ENCODE data around the gene ZNF689. TPM values are rescaled to one million over a fixed set of nuclear protein-coding genes. Genes with fewer than 3 reads are reported as not detected.

Gene ZNF689
- total RNA-seq, 3 donors from 2014 or later (not counting 1 experiment from before 2014, with no cell fraction given) = 8.8 to 9.3 (median 9.1) TPM

GRCh38 chr16:30628628-30629540 lies 18.7 kb upstream of the ZNF689 start:
- intact Hi-C loops (cut with micrococcal nuclease) = loop anchor here (1.0 kb wide), 2 partner anchors 199 to 538 kb away; partner anchors contain the start of genes DCTPP1 and TBX6
- peak; percentile 84 to 89 for DNase-seq
- no peaks in the 10 kb centered on the region for H3K9me3 Mint-ChIP-seq

DNA sequence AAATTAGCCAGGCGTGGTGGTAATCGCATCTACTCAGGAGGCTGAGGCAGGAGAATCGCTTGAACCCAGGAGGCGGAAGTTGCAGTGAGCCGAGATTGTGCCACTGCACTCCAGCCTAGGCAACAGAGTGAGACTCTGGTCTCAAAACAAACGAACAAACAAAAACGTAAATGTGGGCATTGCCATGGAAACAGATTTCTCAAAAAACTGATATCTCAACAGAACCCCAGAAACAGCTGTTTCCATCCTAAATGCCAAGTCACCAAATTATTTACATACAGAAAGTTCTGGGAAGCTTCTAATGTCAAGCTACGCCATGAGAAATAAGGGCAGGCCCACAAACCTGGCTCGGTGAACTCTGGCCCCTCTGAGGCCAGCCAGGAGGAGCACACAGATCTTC lies 16.0 kb upstream of the ZNF689 start:
- Histone ChIP-seq H3K4me1 (ENCODE audit: control insufficient read depth, insufficient read depth, low read length) (peaks cover 3% of the 10 kb centered on the region), H3K27me3 (ENCODE audit: control insufficient read depth, insufficient read depth, low read length) (no peaks in the 10 kb centered on the region), H3K36me3 (ENCODE audit: control insufficient read depth, insufficient read depth, low read length) (no peaks in the 10 kb centered on the region), H3K9me3 (ENCODE audit: control insufficient read depth, insufficient read depth, low read length) (no peaks in the 10 kb centered on the region), H3K27ac (ENCODE audit: low read length) (no peak overlapping the region), H3K4me3 (ENCODE audit: low read length) (no peak overlapping the region)
- no peaks in the 10 kb centered on the region for H3K9me3 Mint-ChIP-seq
- H3K27ac Mint-ChIP-seq = no peak overlapping the region
- peaks cover 5 to 7% of the 10 kb centered on the region in 2 donors for H3K4me1 Mint-ChIP-seq
- 88% methylated on average over 9 of the region's 9 CpGs for WGBS (ENCODE audit: insufficient coverage)
- DNase-seq (no peak), ATAC-seq (no peak)
- no peaks in the 10 kb centered on the region for H3K36me3 Mint-ChIP-seq
- intact Hi-C loops (cut with micrococcal nuclease) = no loop called here
- TF ChIP-seq CTCF (IDR thresholded peaks at IDR 0.05) = no peak
- H3K27me3 Mint-ChIP-seq (ENCODE audit: low read depth in 2 of 2) = peaks cover 0 to 16% of the 10 kb centered on the region in 2 donors
- no peak overlapping the region for H3K4me3 Mint-ChIP-seq

More at GRCh38 chr16:30628628-30629540, 18.7 kb upstream of the ZNF689 start:
- H3K27ac ChIP-seq (ENCODE audit: low read length) = no peak overlapping the region
- peak overlapping the region; percentile 74 for H3K4me3 Mint-ChIP-seq
- peaks cover 9% of the 10 kb centered on the region for H3K4me1 ChIP-seq (ENCODE audit: control insufficient read depth, insufficient read depth, low read length)
- TF ChIP-seq CTCF (IDR thresholded peaks at IDR 0.05) = peak; percentile 95
- H3K4me3 ChIP-seq (ENCODE audit: low read length) = no peak overlapping the region
- no peaks in the 10 kb centered on the region for H3K36me3 Mint-ChIP-seq
- H3K4me1 Mint-ChIP-seq = peaks cover 7% of the 10 kb centered on the region in 2 donors
- 42% methylated on average over 17 of the region's 18 CpGs for WGBS (ENCODE audit: insufficient coverage)
- peak overlapping the region in 1 of 2 donors; percentile 76 for H3K27ac Mint-ChIP-seq
- no peaks in the 10 kb centered on the region for H3K27me3 ChIP-seq (ENCODE audit: control insufficient read depth, insufficient read depth, low read length)
- no peaks in the 10 kb centered on the region for H3K9me3 ChIP-seq (ENCODE audit: control insufficient read depth, insufficient read depth, low read length)
- ATAC-seq = peak; percentile 91 to 98 (median 92)
- peaks cover 0 to 1% of the 10 kb centered on the region in 2 donors for H3K27me3 Mint-ChIP-seq (ENCODE audit: low read depth in 2 of 2)
- H3K36me3 ChIP-seq (ENCODE audit: control insufficient read depth, insufficient read depth, low read length) = no peaks in the 10 kb centered on the region

DNA sequence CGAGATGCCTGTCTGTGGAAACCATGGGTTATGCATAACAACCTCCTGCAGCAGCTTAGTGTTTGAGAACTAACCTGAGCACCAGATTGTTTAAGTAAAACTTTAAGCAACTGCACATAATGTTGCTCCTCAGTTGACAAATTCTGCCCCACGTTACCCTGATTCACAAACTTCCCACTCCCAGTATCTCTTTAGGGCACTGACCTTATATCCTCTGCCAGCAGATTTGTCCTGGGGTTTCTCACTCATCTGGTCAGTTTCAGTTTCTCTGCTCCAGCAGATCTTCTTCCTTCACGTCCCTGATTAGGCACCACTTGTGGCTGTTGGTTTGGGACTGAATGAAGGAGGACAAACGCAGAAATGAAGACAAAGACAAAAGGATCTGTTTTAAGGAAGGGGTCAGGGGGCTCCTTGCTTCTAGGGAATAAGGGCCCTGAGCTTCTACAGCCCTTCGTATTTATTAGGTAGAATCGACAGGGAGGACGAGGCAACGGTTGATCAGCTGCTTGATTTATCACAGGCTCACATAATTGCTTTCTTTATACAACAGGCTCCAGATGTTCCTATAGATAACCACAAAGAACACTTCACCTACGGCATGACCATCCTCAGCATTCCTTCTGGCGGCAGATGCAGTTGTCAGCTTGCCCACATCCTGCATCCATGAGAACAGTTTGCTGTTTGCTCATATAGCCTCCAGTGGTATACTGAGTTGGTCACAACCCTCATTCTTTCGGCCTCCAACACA lies 13.5 kb upstream of the ZNF689 start:
- no peak overlapping the region for H3K4me3 ChIP-seq (ENCODE audit: low read length)
- no peaks in the 10 kb centered on the region for H3K9me3 Mint-ChIP-seq
- TF ChIP-seq CTCF (IDR thresholded peaks at IDR 0.05) = no peak
- ATAC-seq = no peak
- intact Hi-C loops (cut with micrococcal nuclease) = no loop called here
- H3K36me3 Mint-ChIP-seq = no peaks in the 10 kb centered on the region
- no peaks in the 10 kb centered on the region for H3K27me3 ChIP-seq (ENCODE audit: control insufficient read depth, insufficient read depth, low read length)
- peaks cover 0 to 16% of the 10 kb centered on the region in 2 donors for H3K27me3 Mint-ChIP-seq (ENCODE audit: low read depth in 2 of 2)
- no peak overlapping the region for H3K27ac ChIP-seq (ENCODE audit: low read length)
- no peak overlapping the region for H3K27ac Mint-ChIP-seq
- no peaks in the 10 kb centered on the region for H3K9me3 ChIP-seq (ENCODE audit: control insufficient read depth, insufficient read depth, low read length)
- no peak for DNase-seq
- peaks cover 3% of the 10 kb centered on the region for H3K4me1 ChIP-seq (ENCODE audit: control insufficient read depth, insufficient read depth, low read length)
- H3K4me1 Mint-ChIP-seq = peaks cover 3% of the 10 kb centered on the region in 2 donors
- H3K4me3 Mint-ChIP-seq = no peak overlapping the region
- 87% methylated on average over 11 of the region's 11 CpGs for WGBS (ENCODE audit: insufficient coverage)
- no peaks in the 10 kb centered on the region for H3K36me3 ChIP-seq (ENCODE audit: control insufficient read depth, insufficient read depth, low read length)

Data from natural killer cell (primary cell).